ENCODE measurements around the gene C1orf21.
A peak's percentile ranks its signal among the peaks of the same experiment; 100 is the strongest.
"Not testable (repeated sequence)": the region's sequence is repeated elsewhere in the genome, so short reads cannot be mapped to it uniquely, and the experiment has no call there.

The C1orf21 gene

DNA sequence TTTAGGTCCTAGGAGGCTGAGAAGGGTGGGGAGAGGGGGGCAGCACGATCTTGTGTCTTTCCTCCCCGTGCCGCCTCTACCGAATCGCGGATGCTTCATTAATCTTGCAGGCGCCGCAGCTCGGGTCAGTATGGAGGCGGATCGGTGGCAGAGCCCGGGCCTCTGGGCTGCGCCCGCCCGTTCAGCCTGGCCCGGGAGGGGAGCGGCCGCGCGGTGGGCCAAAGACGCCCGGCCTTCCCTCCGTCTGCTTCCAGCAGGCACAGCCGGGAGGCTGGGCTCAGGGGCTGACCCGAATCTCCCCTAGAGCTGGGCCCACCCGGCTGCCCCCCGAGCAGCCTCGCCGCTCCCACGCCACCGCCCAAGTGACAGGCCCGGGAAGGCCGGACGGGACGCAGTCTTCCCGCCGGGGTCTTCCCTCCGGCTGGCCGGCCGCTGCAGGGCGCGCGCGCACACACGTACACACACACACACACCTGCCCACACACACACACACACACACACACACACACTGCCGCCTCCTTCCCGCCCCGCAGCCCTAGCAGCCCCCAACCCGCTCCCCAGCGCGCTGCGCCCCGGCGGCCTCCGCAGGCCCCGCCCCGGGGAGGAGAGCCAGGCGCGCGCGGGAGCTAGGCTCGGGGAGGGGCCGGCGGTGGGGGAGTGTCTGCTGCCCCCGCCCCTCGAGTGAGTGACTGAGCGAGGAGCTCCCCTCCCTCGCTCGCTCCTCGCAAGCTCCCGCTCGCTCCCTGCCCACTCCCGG is at the start of gene C1orf21:
Gene C1orf21 (plus strand): TSS at position 718 of the 757 bp plus-strand sequence. CDS start 90,481 bp downstream, outside the sequence.
- H3K27me3 ChIP-seq (replicated peaks; ENCODE audit: control insufficient read depth, insufficient read depth, low read length): no peaks in the 10 kb centered on the region
- H3K36me3 ChIP-seq (ENCODE audit: control insufficient read depth, insufficient read depth, low read length, severe bottlenecking): no peaks in the 10 kb centered on the region
- peak within 1 kb of the TSS; percentile 89 for H3K4me3 ChIP-seq (ENCODE audit: low read length)
- DNase-seq (ENCODE audit: low read depth): peak; percentile 97
- H3K9ac ChIP-seq (ENCODE audit: low read length): peak within 1 kb of the TSS; percentile 87
- H3K9me3 ChIP-seq (ENCODE audit: control insufficient read depth, low read length): no peaks in the 10 kb centered on the region
- peaks cover 27% of the 10 kb centered on the region for H3K4me1 ChIP-seq (ENCODE audit: control insufficient read depth, insufficient read depth, low read length)

GRCh38 chr1:184337865-184338264 is 49.0 kb upstream of the C1orf21 start:
- not testable (repeated sequence) for H3K9ac ChIP-seq (ENCODE audit: low read length); H3K27me3 ChIP-seq (replicated peaks; ENCODE audit: control insufficient read depth, insufficient read depth, low read length); DNase-seq (ENCODE audit: low read depth); H3K36me3 ChIP-seq (ENCODE audit: control insufficient read depth, insufficient read depth, low read length, severe bottlenecking); H3K9me3 ChIP-seq (ENCODE audit: control insufficient read depth, low read length); H3K4me3 ChIP-seq (ENCODE audit: low read length); H3K4me1 ChIP-seq (ENCODE audit: control insufficient read depth, insufficient read depth, low read length)

- no peak for DNase-seq (ENCODE audit: low read depth)
- H3K4me1 ChIP-seq (ENCODE audit: control insufficient read depth, insufficient read depth, low read length): no peaks in the 10 kb centered on the region
- H3K36me3 ChIP-seq (ENCODE audit: control insufficient read depth, insufficient read depth, low read length, severe bottlenecking): no peaks in the 10 kb centered on the region
- no peak overlapping the region for H3K4me3 ChIP-seq (ENCODE audit: low read length)
- no peaks in the 10 kb centered on the region for H3K27me3 ChIP-seq (replicated peaks; ENCODE audit: control insufficient read depth, insufficient read depth, low read length)
- H3K9ac ChIP-seq (ENCODE audit: low read length): no peak overlapping the region
- H3K9me3 ChIP-seq (ENCODE audit: control insufficient read depth, low read length): peaks cover 5% of the 10 kb centered on the region
Measured at GRCh38 chr1:184340984-184341383, 45.8 kb upstream of the C1orf21 start.

DNA sequence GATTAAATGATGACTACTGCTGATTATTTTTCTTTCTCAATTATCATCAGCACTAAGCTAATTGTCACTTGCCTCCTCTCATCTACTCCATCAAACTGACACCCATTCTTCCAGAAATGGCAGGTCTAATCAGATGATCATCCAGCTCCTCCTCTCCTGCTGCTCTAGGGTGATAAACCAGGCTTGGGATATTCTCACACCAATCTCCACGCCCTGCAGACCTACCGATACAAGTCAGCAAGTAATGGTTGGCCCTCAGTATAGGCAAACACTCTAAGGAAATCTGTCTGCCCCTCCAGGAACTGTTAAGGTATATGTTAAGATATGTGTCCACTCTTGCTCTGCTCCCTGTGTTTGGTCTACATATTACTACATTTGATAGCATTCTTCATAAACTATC is 36.3 kb upstream of the C1orf21 start:
- no peaks in the 10 kb centered on the region for H3K27me3 ChIP-seq (replicated peaks; ENCODE audit: control insufficient read depth, insufficient read depth, low read length)
- H3K36me3 ChIP-seq (ENCODE audit: control insufficient read depth, insufficient read depth, low read length, severe bottlenecking): no peaks in the 10 kb centered on the region
- no peaks in the 10 kb centered on the region for H3K4me1 ChIP-seq (ENCODE audit: control insufficient read depth, insufficient read depth, low read length)
- H3K9ac ChIP-seq (ENCODE audit: low read length): no peak overlapping the region
- H3K4me3 ChIP-seq (ENCODE audit: low read length): no peak overlapping the region
- no peaks in the 10 kb centered on the region for H3K9me3 ChIP-seq (ENCODE audit: control insufficient read depth, low read length)
- DNase-seq (ENCODE audit: low read depth): no peak

DNA sequence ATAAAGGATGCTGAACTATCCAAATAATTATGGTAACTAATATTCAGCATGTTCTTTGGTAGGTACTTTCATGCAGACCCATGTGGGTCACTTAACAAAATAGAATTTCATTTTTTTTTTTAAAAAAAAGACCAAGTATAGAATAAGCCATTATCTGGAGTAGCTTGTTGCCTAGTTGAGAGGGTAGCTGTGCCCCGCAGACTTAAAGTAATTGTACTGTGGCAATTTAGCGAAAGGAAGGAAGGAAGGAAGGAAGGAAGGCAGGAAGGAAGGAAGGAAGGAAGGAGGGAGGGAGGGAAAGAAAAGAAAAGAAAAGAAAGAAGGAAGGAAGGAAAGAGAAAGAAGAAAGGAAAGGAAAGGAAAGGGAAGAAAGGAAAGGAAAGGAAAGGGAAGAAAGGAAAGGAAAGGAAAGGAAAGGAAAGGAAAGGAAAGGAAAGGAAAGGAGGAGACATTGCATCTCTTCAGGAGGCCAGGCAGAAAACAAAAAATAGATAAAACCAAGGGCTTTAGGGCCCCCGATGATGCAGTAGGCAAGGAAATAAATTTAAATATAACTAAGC is 35.3 kb upstream of the C1orf21 start:
- Histone ChIP-seq H3K9ac (ENCODE audit: low read length) (no peak overlapping the region), H3K9me3 (ENCODE audit: control insufficient read depth, low read length) (no peaks in the 10 kb centered on the region), H3K4me1 (ENCODE audit: control insufficient read depth, insufficient read depth, low read length) (no peaks in the 10 kb centered on the region), H3K27me3 (replicated peaks; ENCODE audit: control insufficient read depth, insufficient read depth, low read length) (no peaks in the 10 kb centered on the region), H3K36me3 (ENCODE audit: control insufficient read depth, insufficient read depth, low read length, severe bottlenecking) (no peaks in the 10 kb centered on the region), H3K4me3 (ENCODE audit: low read length) (no peak overlapping the region)
- DNase-seq (ENCODE audit: low read depth): no peak

- Histone ChIP-seq H3K4me3 (ENCODE audit: low read length) (no peak overlapping the region), H3K9ac (ENCODE audit: low read length) (no peak overlapping the region), H3K4me1 (ENCODE audit: control insufficient read depth, insufficient read depth, low read length) (no peaks in the 10 kb centered on the region), H3K9me3 (ENCODE audit: control insufficient read depth, low read length) (no peaks in the 10 kb centered on the region), H3K27me3 (replicated peaks; ENCODE audit: control insufficient read depth, insufficient read depth, low read length) (no peaks in the 10 kb centered on the region), H3K36me3 (ENCODE audit: control insufficient read depth, insufficient read depth, low read length, severe bottlenecking) (no peaks in the 10 kb centered on the region)
- DNase-seq (ENCODE audit: low read depth): peak; percentile 32
Measured at GRCh38 chr1:184352776-184353175, 34.1 kb upstream of the C1orf21 start.

DNA sequence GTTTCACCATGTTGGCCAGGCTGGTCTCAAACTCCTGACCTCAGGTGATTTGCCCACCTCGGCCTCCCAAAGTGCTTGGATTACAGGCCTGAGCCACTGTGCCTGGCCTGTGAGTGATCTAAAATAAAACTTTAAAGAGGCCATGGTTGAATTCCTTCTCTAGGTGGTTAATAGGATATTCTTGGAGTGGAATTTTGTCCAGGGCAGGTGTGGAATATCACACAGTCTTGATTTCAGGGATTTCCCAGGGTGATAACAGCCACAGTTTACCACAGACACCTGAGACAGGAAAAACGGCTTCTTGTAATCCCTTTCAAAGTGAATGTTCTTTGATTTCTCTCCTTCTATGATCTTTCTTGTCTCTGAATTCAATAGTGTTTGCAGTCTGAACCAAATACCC is 32.1 kb upstream of the C1orf21 start:
- Histone ChIP-seq H3K27me3 (replicated peaks; ENCODE audit: control insufficient read depth, insufficient read depth, low read length) (no peaks in the 10 kb centered on the region), H3K4me1 (ENCODE audit: control insufficient read depth, insufficient read depth, low read length) (no peaks in the 10 kb centered on the region), H3K9ac (ENCODE audit: low read length) (no peak overlapping the region), H3K4me3 (ENCODE audit: low read length) (no peak overlapping the region), H3K9me3 (ENCODE audit: control insufficient read depth, low read length) (no peaks in the 10 kb centered on the region), H3K36me3 (ENCODE audit: control insufficient read depth, insufficient read depth, low read length, severe bottlenecking) (no peaks in the 10 kb centered on the region)
- DNase-seq (ENCODE audit: low read depth): no peak

DNA sequence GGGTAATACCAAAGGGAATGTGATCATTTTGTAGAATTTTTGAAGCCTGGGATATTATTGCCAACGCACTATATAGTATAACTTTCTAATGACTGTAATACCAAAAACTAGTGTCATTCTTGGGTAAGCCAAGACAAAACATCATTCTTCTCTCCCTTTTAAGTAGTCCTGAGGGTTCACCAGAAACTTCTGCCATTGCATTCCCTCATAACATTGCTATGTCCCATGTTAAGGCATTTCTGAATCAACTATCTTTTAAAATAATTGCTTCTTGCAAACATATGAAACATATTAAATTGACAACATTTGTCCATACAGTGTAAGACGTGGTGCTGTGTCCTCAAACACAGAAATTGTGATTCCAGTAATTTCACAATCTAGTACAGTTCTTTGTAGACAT is 29.9 kb upstream of the C1orf21 start:
- H3K4me3 ChIP-seq (ENCODE audit: low read length): no peak overlapping the region
- H3K9ac ChIP-seq (ENCODE audit: low read length): no peak overlapping the region
- DNase-seq (ENCODE audit: low read depth): no peak
- no peaks in the 10 kb centered on the region for H3K4me1 ChIP-seq (ENCODE audit: control insufficient read depth, insufficient read depth, low read length)
- H3K27me3 ChIP-seq (replicated peaks; ENCODE audit: control insufficient read depth, insufficient read depth, low read length): no peaks in the 10 kb centered on the region
- no peaks in the 10 kb centered on the region for H3K36me3 ChIP-seq (ENCODE audit: control insufficient read depth, insufficient read depth, low read length, severe bottlenecking)
- no peaks in the 10 kb centered on the region for H3K9me3 ChIP-seq (ENCODE audit: control insufficient read depth, low read length)

DNA sequence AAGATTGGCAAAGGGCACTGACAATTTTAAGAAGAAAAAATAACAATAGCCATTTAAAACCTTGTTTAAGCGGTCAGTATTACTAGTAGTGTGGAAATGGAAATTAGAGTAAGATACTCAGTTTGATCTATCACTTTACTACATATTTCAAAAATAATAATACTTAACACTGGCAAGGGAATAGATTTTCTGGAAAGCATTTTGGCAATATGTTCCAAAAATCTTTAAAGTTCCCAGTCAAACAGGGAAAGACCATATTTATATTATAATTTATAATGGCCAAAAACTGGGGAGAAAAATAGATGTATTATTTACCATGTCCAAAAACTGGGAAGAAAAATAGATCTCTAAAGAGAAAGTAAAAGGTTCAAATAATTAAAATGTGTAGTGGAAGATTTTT is 28.6 kb upstream of the C1orf21 start:
- Histone ChIP-seq H3K9ac (ENCODE audit: low read length) (no peak overlapping the region), H3K4me3 (ENCODE audit: low read length) (no peak overlapping the region), H3K27me3 (replicated peaks; ENCODE audit: control insufficient read depth, insufficient read depth, low read length) (no peaks in the 10 kb centered on the region), H3K36me3 (ENCODE audit: control insufficient read depth, insufficient read depth, low read length, severe bottlenecking) (no peaks in the 10 kb centered on the region), H3K9me3 (ENCODE audit: control insufficient read depth, low read length) (no peaks in the 10 kb centered on the region), H3K4me1 (ENCODE audit: control insufficient read depth, insufficient read depth, low read length) (peaks cover 11% of the 10 kb centered on the region)
- DNase-seq (ENCODE audit: low read depth): no peak

- Histone ChIP-seq H3K9me3 (ENCODE audit: control insufficient read depth, low read length) (no peaks in the 10 kb centered on the region), H3K4me3 (ENCODE audit: low read length) (no peak overlapping the region), H3K36me3 (ENCODE audit: control insufficient read depth, insufficient read depth, low read length, severe bottlenecking) (no peaks in the 10 kb centered on the region), H3K4me1 (ENCODE audit: control insufficient read depth, insufficient read depth, low read length) (peaks cover 23% of the 10 kb centered on the region), H3K27me3 (replicated peaks; ENCODE audit: control insufficient read depth, insufficient read depth, low read length) (no peaks in the 10 kb centered on the region), H3K9ac (ENCODE audit: low read length) (no peak overlapping the region)
- DNase-seq (ENCODE audit: low read depth): no peak
Measured at GRCh38 chr1:184359909-184360308, 26.9 kb upstream of the C1orf21 start.

DNA sequence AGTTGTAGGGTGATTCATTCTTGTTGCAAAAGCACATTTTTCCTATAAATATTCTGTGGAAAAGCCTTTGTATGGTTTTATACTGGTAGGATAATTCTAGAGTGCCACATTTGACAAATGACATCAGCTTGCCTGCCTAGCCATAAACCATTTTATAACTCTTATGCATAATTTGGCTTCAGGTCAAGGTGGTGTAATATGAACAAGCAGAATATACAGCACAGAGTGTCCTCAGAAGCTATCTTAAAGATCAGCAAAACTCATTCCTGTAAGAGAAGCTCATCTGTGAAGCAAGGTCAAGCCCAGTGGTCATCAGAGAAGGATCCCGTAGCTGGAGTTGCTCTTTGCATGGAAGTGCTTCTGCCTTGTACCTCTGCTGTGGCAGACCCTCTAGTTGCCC is 24.0 kb upstream of the C1orf21 start:
- H3K4me3 ChIP-seq (ENCODE audit: low read length): no peak overlapping the region
- H3K36me3 ChIP-seq (ENCODE audit: control insufficient read depth, insufficient read depth, low read length, severe bottlenecking): no peaks in the 10 kb centered on the region
- peaks cover 23% of the 10 kb centered on the region for H3K4me1 ChIP-seq (ENCODE audit: control insufficient read depth, insufficient read depth, low read length)
- H3K27me3 ChIP-seq (replicated peaks; ENCODE audit: control insufficient read depth, insufficient read depth, low read length): no peaks in the 10 kb centered on the region
- H3K9ac ChIP-seq (ENCODE audit: low read length): no peak overlapping the region
- H3K9me3 ChIP-seq (ENCODE audit: control insufficient read depth, low read length): no peaks in the 10 kb centered on the region
- peak; percentile 75 for DNase-seq (ENCODE audit: low read depth)

GRCh38 chr1:184365699-184366098 is 21.1 kb upstream of the C1orf21 start:
- Histone ChIP-seq H3K36me3 (ENCODE audit: control insufficient read depth, insufficient read depth, low read length, severe bottlenecking) (no peaks in the 10 kb centered on the region), H3K9me3 (ENCODE audit: control insufficient read depth, low read length) (no peaks in the 10 kb centered on the region), H3K4me3 (ENCODE audit: low read length) (no peak overlapping the region), H3K9ac (ENCODE audit: low read length) (no peak overlapping the region), H3K27me3 (replicated peaks; ENCODE audit: control insufficient read depth, insufficient read depth, low read length) (no peaks in the 10 kb centered on the region), H3K4me1 (ENCODE audit: control insufficient read depth, insufficient read depth, low read length) (peaks cover 30% of the 10 kb centered on the region)
- DNase-seq (ENCODE audit: low read depth): no peak
